ENCODE data around the gene GALT. TPM values are rescaled to one million over a fixed set of nuclear protein-coding genes. Genes with fewer than 3 reads are reported as not detected.

GALT gene
- total RNA-seq, 1 donor: 46.4 TPM

DNA sequence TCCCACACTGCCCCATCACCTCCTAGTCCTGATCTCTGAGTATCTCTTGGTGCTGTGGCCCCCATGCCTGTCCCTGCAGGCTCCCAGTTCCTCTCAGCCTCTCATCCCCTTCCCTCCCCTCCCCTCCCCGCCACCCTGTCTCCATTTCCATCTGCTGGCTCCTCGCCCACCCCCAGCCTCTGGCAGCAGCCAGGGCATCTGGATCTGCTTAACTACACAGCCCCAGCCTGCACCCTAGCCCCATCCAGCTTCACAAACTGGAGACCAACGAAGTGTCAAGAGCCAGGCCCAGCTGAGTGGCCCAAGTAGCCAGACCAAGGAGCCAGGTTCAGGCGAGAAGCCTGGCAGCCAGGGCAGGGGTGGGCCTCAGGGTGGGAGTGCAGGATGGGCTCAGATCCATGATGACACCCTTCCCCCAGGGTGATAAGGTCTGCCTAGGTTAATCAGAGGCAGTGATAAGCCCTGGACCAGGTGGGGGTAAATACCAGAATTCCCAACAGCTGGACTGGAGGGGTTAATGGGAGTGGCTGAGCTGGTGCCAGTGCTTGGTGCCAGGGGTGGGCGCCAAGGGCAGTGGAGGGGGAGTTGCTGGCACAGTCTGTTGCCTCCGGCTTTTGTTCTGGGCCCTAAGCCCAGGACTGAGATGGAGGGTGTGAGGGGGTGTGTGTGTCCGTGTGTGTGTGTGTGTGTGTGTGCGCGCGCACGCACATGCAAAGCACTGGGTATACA is 8.0 kb downstream of the GALT start:
- peaks cover 10% of the 10 kb centered on the region for H3K4me1 ChIP-seq (ENCODE audit: insufficient read depth, low read length)
- H3K4me3 ChIP-seq (ENCODE audit: low read length): no peak overlapping the region
- H3K27me3 ChIP-seq (ENCODE audit: insufficient read depth, low read length): no peaks in the 10 kb centered on the region
- H3K9me3 ChIP-seq (ENCODE audit: low read depth, low read length): no peaks in the 10 kb centered on the region

- Histone ChIP-seq H3K27me3 (ENCODE audit: insufficient read depth, low read length) (no peaks in the 10 kb centered on the region), H3K4me1 (ENCODE audit: insufficient read depth, low read length) (peaks cover 10% of the 10 kb centered on the region), H3K9me3 (ENCODE audit: low read depth, low read length) (no peaks in the 10 kb centered on the region), H3K4me3 (ENCODE audit: low read length) (no peak overlapping the region)
These were observed 8.9 kb downstream of the GALT start for GRCh38 chr9:34655394-34655793.

DNA sequence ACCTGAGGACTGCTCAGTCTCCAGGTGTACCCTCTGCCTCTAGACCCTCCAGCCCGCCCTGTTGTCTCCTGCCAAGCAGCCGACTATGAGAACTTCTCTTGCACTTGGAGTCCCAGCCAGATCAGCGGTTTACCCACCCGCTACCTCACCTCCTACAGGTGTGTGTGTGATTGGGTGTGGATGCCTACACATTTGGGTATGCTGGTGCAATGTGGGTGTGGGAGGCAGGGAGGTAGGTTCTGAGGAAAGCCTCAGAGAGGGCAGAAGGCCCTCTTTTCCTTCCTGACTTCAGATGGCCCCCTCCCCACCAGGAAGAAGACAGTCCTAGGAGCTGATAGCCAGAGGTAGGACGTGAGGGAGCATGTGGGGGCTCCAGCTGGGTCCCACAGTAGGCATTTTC is 10.5 kb downstream of the GALT start:
- Histone ChIP-seq H3K9me3 (ENCODE audit: low read depth, low read length) (no peaks in the 10 kb centered on the region), H3K4me1 (ENCODE audit: insufficient read depth, low read length) (peaks cover 9% of the 10 kb centered on the region), H3K4me3 (ENCODE audit: low read length) (no peak overlapping the region), H3K27me3 (ENCODE audit: insufficient read depth, low read length) (no peaks in the 10 kb centered on the region)

DNA sequence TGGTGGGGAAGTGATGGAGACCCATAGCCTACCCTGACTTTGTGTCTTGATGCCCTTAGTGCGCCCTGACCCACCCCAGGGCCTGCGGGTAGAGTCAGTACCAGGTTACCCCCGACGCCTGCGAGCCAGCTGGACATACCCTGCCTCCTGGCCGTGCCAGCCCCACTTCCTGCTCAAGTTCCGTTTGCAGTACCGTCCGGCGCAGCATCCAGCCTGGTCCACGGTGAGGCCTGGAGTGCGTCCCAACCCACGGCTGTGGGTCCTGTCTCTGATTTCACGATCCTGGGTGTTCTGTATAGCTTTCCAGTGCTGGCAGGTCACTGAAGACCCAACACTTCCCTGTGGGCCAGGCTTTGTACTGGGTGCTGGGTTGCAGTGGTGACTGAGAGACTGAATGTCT is 12.0 kb downstream of the GALT start:
- no peaks in the 10 kb centered on the region for H3K27me3 ChIP-seq (ENCODE audit: insufficient read depth, low read length)
- no peak overlapping the region for H3K4me3 ChIP-seq (ENCODE audit: low read length)
- peaks cover 17% of the 10 kb centered on the region for H3K4me1 ChIP-seq (ENCODE audit: insufficient read depth, low read length)
- H3K9me3 ChIP-seq (ENCODE audit: low read depth, low read length): no peaks in the 10 kb centered on the region

DNA sequence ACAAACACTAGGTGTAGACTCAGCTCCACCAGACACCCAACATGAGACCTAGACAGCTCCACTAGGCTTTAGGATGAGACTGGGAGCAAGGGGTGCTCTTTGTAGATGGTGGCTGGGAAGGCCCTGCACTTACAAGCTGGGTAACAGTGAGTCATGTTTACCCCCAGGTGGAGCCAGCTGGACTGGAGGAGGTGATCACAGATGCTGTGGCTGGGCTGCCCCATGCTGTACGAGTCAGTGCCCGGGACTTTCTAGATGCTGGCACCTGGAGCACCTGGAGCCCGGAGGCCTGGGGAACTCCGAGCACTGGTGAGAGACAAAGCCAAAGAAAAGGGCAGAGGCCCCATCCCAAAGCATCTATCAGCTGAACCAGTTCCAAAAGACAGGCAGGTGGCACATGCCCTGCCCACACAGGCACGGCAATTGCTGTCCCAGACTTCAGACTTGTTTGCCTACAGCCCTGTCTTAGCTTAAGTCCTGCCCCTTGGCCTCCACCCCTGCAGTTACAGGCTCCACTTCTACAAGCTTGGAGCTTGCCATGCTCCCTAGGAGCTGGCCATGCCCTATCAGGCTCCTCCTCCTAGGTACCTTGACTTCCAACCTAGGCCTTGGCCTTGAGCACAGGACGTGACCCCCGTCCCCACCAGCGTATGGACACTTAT is 13.2 kb downstream of the GALT start:
- H3K4me3 ChIP-seq (ENCODE audit: low read length): no peak overlapping the region
- H3K27me3 ChIP-seq (ENCODE audit: insufficient read depth, low read length): no peaks in the 10 kb centered on the region
- peaks cover 30% of the 10 kb centered on the region for H3K4me1 ChIP-seq (ENCODE audit: insufficient read depth, low read length)
- no peaks in the 10 kb centered on the region for H3K9me3 ChIP-seq (ENCODE audit: low read depth, low read length)

GRCh38 chr9:34662526-34663302 is 16.2 kb downstream of the GALT start, which contains the start of gene CCL27:
CCL27 (minus strand) TSS chr9:34662657; CDS start chr9:34662633, 24 bp downstream.
- Histone ChIP-seq H3K27me3 (ENCODE audit: insufficient read depth, low read length) (no peaks in the 10 kb centered on the region), H3K4me3 (ENCODE audit: low read length) (no peak within 1 kb of the TSS), H3K4me1 (ENCODE audit: insufficient read depth, low read length) (peaks cover 39% of the 10 kb centered on the region), H3K9me3 (ENCODE audit: low read depth, low read length) (no peaks in the 10 kb centered on the region)

GRCh38 chr9:34663303-34663605 is 16.8 kb downstream of the GALT start:
- Histone ChIP-seq H3K27me3 (ENCODE audit: insufficient read depth, low read length) (no peaks in the 10 kb centered on the region), H3K9me3 (ENCODE audit: low read depth, low read length) (no peaks in the 10 kb centered on the region), H3K4me3 (ENCODE audit: low read length) (no peak overlapping the region), H3K4me1 (ENCODE audit: insufficient read depth, low read length) (peaks cover 39% of the 10 kb centered on the region)

- H3K4me1 ChIP-seq (ENCODE audit: insufficient read depth, low read length): peaks cover 39% of the 10 kb centered on the region
- H3K27me3 ChIP-seq (ENCODE audit: insufficient read depth, low read length): no peaks in the 10 kb centered on the region
- peak overlapping the region; percentile 43 for H3K4me3 ChIP-seq (ENCODE audit: low read length)
- H3K9me3 ChIP-seq (ENCODE audit: low read depth, low read length): no peaks in the 10 kb centered on the region
These were observed 18.0 kb downstream of the GALT start for GRCh38 chr9:34664281-34665066.

DNA sequence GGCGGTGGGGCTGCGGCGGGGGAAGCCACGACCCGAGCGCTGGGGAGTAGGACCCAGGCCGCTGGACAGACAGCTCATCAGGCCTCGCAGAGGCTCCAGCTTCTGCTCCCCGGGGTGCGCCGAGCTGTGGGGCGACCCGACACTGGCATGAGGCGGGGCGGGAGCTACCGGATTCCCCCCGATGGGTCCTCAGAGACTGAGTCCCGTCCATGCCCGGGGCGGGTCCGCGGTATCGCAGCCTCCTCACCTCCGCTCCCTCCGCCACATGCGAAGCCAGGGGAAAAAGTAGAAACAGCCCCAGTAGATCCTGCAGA is 18.5 kb downstream of the GALT start:
- no peaks in the 10 kb centered on the region for H3K27me3 ChIP-seq (ENCODE audit: insufficient read depth, low read length)
- H3K4me3 ChIP-seq (ENCODE audit: low read length): peak overlapping the region; percentile 43

DNA sequence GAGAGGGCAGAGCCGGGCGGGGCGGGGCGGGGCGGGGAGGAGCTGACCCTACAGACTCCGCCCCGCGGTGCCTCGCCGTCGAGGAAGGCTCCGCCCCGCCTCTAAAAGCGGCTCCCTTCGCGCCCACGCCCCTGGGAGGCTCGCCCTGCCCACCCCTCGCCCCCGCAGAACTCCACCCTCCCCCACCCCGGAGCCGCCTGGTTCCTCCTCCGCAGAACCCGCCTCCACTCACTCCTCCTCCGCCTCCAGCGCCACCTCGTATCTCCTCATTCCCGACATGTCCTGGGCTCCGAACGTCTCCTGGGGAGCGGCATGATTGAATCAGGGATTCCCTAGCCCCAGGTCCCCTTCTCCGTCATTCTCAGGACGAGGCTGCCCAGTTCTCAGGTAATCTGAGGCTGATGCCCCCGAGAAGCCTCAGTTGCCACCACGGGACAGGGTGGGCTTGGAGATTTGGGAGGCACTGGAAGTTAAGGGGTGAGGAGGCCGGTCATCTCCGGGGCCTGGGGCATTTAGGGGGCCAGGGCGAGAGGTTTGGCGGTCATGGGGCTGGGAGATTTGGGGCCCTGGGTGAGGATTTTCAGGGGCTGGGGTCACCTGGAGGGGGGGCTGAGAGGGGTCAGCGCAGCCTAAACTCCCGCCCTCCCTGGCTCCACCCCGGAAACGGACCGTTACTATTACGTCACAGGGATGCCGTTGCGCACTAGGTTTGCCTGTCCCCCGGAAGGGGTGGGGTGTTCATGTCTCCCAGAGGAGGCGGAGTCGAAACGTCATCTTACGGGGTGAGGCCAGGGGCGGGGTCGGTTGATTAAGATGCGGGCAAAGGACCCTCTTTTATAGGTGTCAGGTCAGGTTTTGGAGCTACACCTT is 19.1 kb downstream of the GALT start:
- Histone ChIP-seq H3K27me3 (ENCODE audit: insufficient read depth, low read length) (no peaks in the 10 kb centered on the region), H3K9me3 (ENCODE audit: low read depth, low read length) (no peaks in the 10 kb centered on the region), H3K4me1 (ENCODE audit: insufficient read depth, low read length) (peaks cover 39% of the 10 kb centered on the region), H3K4me3 (ENCODE audit: low read length) (peak overlapping the region; percentile 76)

More for the DNA sequence above, 18.5 kb downstream of the GALT start:
- H3K9me3 ChIP-seq (ENCODE audit: low read depth, low read length): no peaks in the 10 kb centered on the region
- peaks cover 39% of the 10 kb centered on the region for H3K4me1 ChIP-seq (ENCODE audit: insufficient read depth, low read length)

- Histone ChIP-seq H3K4me1 (ENCODE audit: insufficient read depth, low read length) (peaks cover 7% of the 10 kb centered on the region), H3K4me3 (ENCODE audit: low read length) (no peak overlapping the region), H3K27me3 (ENCODE audit: insufficient read depth, low read length) (no peaks in the 10 kb centered on the region), H3K9me3 (ENCODE audit: low read depth, low read length) (no peaks in the 10 kb centered on the region)
These were observed 23.5 kb downstream of the GALT start for GRCh38 chr9:34669809-34670562.

DNA sequence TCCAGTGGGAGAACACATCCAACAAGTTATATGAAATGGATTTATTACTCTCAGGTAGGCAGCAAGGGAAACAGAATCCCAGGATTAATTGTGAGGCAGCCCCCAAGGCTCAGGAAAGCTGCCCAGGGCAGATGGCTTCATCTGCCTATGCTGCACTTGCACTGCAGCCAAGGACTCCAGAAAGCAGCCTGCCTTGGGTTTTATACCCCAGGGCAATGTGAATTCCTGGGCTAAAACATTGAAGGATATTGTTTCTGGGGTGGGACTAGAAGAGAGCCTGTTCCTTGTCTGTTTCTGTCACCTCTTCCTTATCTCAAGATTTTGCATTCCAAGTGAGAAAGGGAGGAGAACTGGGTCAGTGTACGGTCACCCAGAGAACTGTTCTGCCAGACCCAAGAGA is 24.8 kb downstream of the GALT start:
- Histone ChIP-seq H3K4me1 (ENCODE audit: insufficient read depth, low read length) (peaks cover 1% of the 10 kb centered on the region), H3K4me3 (ENCODE audit: low read length) (no peak overlapping the region), H3K9me3 (ENCODE audit: low read depth, low read length) (no peaks in the 10 kb centered on the region), H3K27me3 (ENCODE audit: insufficient read depth, low read length) (no peaks in the 10 kb centered on the region)

GRCh38 chr9:34674440-34674839 is 28.0 kb downstream of the GALT start:
- Histone ChIP-seq H3K27me3 (ENCODE audit: insufficient read depth, low read length) (no peaks in the 10 kb centered on the region), H3K4me3 (ENCODE audit: low read length) (no peak overlapping the region), H3K9me3 (ENCODE audit: low read depth, low read length) (no peaks in the 10 kb centered on the region), H3K4me1 (ENCODE audit: insufficient read depth, low read length) (no peaks in the 10 kb centered on the region)

Measured in mononuclear cell (primary cell).